Lower leg skin (tissue), 3 donors: ENCODE measurements around the gene PDS5B.

Source experiments
- CTCF ChIP-seq, 3 donors: fragments of 450-650 bp; IDR thresholded peaks; one replicate each; pipeline ENCODE4 v1.5.1; 2016; ENCODE audit warnings: antibody characterized with exemption in 3 of 3, mild to moderate bottlenecking in 3 of 3, moderate library complexity in 2 of 3
- POLR2A ChIP-seq, 2 donors: fragments of 450-650 bp; IDR thresholded peaks; one replicate each; pipeline ENCODE4 v1.6.1; 2016 to 2017; ENCODE audit warnings: antibody characterized with exemption in 2 of 2, mild to moderate bottlenecking in 1 of 2, moderate library complexity in 1 of 2

DNA sequence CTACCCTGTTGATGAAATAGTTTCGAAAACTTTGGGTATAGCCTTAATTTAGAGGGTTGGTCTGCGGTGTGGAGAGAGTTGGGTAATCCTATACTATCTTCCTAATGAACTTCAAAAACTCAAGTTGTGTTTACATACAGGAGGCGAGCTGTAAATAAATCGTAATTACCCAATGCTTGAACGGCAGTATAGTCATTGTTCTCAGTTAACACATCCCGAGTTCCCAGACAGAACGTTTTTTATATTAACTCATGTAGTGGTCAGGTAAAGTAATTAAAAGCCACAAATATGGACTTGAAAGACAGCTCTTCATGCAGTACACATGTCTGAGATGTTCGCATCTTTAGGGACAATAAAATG is 1.5 kb downstream of the PDS5B start:
- TF ChIP-seq CTCF (IDR thresholded peaks at IDR 0.05), result no peak
- no peak for TF ChIP-seq POLR2A (IDR thresholded peaks at IDR 0.05)
